Prostate gland (tissue), 2 donors: ENCODE data around the gene RENBP.

Experiments
- POLR2A ChIP-seq: fragments of 450-650 bp; IDR thresholded peaks from one replicate; pipeline ENCODE4 v1.6.1; 2016; ENCODE audit warnings: antibody characterized with exemption, mild to moderate bottlenecking
- TF ChIP-seq, protein P1 (sequence below), 4 experiments: fragments of 200-600 bp in 2 of 4; fragments of 450-650 bp in 2 of 4; sonication (generic) in 2 of 4; IDR thresholded peaks; 1 replicate in 3 of 4; 2 replicates in 1 of 4; pipeline ENCODE4 v1.5.1; 2016 to 2019; ENCODE audit warnings: antibody characterized with exemption in 4 of 4, mild to moderate bottlenecking in 2 of 4, moderate library complexity in 2 of 4

- TF ChIP-seq, protein P1, sequence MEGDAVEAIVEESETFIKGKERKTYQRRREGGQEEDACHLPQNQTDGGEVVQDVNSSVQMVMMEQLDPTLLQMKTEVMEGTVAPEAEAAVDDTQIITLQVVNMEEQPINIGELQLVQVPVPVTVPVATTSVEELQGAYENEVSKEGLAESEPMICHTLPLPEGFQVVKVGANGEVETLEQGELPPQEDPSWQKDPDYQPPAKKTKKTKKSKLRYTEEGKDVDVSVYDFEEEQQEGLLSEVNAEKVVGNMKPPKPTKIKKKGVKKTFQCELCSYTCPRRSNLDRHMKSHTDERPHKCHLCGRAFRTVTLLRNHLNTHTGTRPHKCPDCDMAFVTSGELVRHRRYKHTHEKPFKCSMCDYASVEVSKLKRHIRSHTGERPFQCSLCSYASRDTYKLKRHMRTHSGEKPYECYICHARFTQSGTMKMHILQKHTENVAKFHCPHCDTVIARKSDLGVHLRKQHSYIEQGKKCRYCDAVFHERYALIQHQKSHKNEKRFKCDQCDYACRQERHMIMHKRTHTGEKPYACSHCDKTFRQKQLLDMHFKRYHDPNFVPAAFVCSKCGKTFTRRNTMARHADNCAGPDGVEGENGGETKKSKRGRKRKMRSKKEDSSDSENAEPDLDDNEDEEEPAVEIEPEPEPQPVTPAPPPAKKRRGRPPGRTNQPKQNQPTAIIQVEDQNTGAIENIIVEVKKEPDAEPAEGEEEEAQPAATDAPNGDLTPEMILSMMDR (IDR thresholded peaks at IDR 0.05): no peak
- no peak for TF ChIP-seq POLR2A
Measured at GRCh38 chrX:153958605-153959004, 14.2 kb upstream of the RENBP start.
